Activated gamma-delta T cell treated with anti-CD3 and anti-CD28 coated beads, Interleukin-2, amount 50 U/mL, for 16 hours (primary cell): ENCODE results near the gene PAK3.

ENCODE experiments used
- DNase-seq: peaks from one replicate; pipeline ENCODE4 v3.0.0-alpha.2; 2020; ENCODE audit warnings: low read depth

Gene PAK3

GRCh38 chrX:111095974-111096895 lies at the start of gene PAK3:
Gene PAK3, plus strand, starts transcription at chrX:111096191. Its CDS starts 26,913 bp downstream, at chrX:111123104.
- no peak for DNase-seq

- no peak for DNase-seq
Measured at GRCh38 chrX:111047575-111047974, 48.4 kb upstream of the PAK3 start.

GRCh38 chrX:111052478-111052877 lies 43.5 kb upstream of the PAK3 start:
- no peak for DNase-seq

GRCh38 chrX:111071542-111072277 lies 24.3 kb upstream of the PAK3 start:
- DNase-seq, result no peak

GRCh38 chrX:111083081-111083480 lies 12.9 kb upstream of the PAK3 start:
- DNase-seq, result no peak

- no peak for DNase-seq
Measured at GRCh38 chrX:111086591-111087006, 9.4 kb upstream of the PAK3 start.

GRCh38 chrX:111088628-111089027 lies 7.4 kb upstream of the PAK3 start:
- no peak for DNase-seq

- DNase-seq, result no peak
Measured at GRCh38 chrX:111090458-111090857, 5.5 kb upstream of the PAK3 start.

- DNase-seq, result peak; percentile 12
Measured at GRCh38 chrX:111098874-111099273, 2.9 kb downstream of the PAK3 start.

- no peak for DNase-seq
Measured at GRCh38 chrX:111100191-111100590, 4.2 kb downstream of the PAK3 start.

GRCh38 chrX:111101580-111101979 lies 5.6 kb downstream of the PAK3 start:
- no peak for DNase-seq

GRCh38 chrX:111102636-111103035 lies 6.6 kb downstream of the PAK3 start:
- DNase-seq, result no peak

- no peak for DNase-seq
Measured at GRCh38 chrX:111103246-111103645, 7.3 kb downstream of the PAK3 start.

GRCh38 chrX:111110098-111110775 lies 14.2 kb downstream of the PAK3 start:
- no peak for DNase-seq

GRCh38 chrX:111114806-111115205 lies 18.8 kb downstream of the PAK3 start:
- no peak for DNase-seq

GRCh38 chrX:111116666-111117065 lies 20.7 kb downstream of the PAK3 start:
- no peak for DNase-seq

- no peak for DNase-seq
Measured at GRCh38 chrX:111119341-111119740, 23.4 kb downstream of the PAK3 start.

- no peak for DNase-seq
Measured at GRCh38 chrX:111123125-111123524, 27.1 kb downstream of the PAK3 start.

GRCh38 chrX:111123606-111124179 lies 27.7 kb downstream of the PAK3 start:
- DNase-seq, result no peak

- no peak for DNase-seq
Measured at GRCh38 chrX:111124418-111124817, 28.4 kb downstream of the PAK3 start.

GRCh38 chrX:111127038-111127437 lies 31.0 kb downstream of the PAK3 start:
- no peak for DNase-seq

- no peak for DNase-seq
Measured at GRCh38 chrX:111129921-111130320, 33.9 kb downstream of the PAK3 start.
